AG04449 (cell line): ENCODE data around the gene ERC2.

Source experiments
- CTCF ChIA-PET: fragments of 350-600 bp; formaldehyde crosslinking; extraction: SDS; loops from one replicate; lab custom pipeline; 2021; ENCODE audit warnings: antibody characterized with exemption; lab: Yijun Ruan, JAX
- POLR2A ChIA-PET: fragments of 400-600, 350-600 bp; formaldehyde crosslinking; extraction: SDS; loops from one replicate; lab custom pipeline; 2020; ENCODE audit warnings: antibody characterized with exemption, inconsistent platforms; lab: Yijun Ruan, JAX
- DNase-seq: peaks from one replicate; pipeline ENCODE4 v3.0.0-alpha.2; 2010; ENCODE audit warnings: low read depth, low spot score
- H3K4me3 ChIP-seq: 2 replicates; pipeline ENCODE4 v1.5.1; 2011; ENCODE audit warnings: low read depth, mild to moderate bottlenecking, control low read depth, low read length
- CTCF ChIP-seq: IDR thresholded peaks from one replicate; pipeline ENCODE4 v1.5.1; 2011; ENCODE audit warnings: mild to moderate bottlenecking, moderate library complexity, low read length, control low read depth, inconsistent platforms; ENCODE audit not compliant: insufficient read depth; ENCODE audit errors: missing control alignments

The ERC2 gene

GRCh38 chr3:55823829-55824228, 644.4 kb downstream of the ERC2 start:
- CTCF ChIA-PET, result no interaction called here
- POLR2A ChIA-PET, result no interaction called here
- TF ChIP-seq CTCF, result no peak
- H3K4me3 ChIP-seq, result no peak overlapping the region
- DNase-seq, result no peak

- no peak for DNase-seq
- ChIA-PET POLR2A (no interaction called here), CTCF (no interaction called here)
- no peak overlapping the region for H3K4me3 ChIP-seq
- no peak for TF ChIP-seq CTCF
Measured at GRCh38 chr3:55823001-55823400, 645.3 kb downstream of the ERC2 start.

DNA sequence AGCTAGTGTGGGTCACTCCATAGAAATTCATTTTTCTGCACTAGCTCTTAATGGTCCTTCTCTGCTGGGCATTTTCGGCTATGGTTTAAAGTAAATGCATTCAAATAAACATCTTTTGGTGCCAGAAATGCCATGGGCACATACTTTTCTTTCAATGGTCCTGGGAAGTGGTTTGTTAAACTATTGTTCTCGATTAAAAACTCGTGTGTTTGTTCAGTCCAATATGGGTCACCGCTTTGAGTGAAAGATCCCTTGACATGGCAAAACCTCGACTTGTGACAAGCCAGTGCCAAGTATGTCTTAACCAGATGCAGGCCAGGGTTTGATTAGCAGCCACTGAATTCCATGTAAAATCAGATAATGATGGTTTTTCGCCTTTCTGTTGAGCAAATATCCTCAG, 649.3 kb downstream of the ERC2 start:
- CTCF ChIA-PET, result interaction anchor here (1.4 kb wide), 1 partner anchor 484 kb away, joined by 3 read pairs; no protein-coding TSS in a partner anchor
- TF ChIP-seq CTCF, result no peak
- POLR2A ChIA-PET, result no interaction called here
- no peak for DNase-seq
- no peak overlapping the region for H3K4me3 ChIP-seq

GRCh38 chr3:55818485-55818884, 649.8 kb downstream of the ERC2 start:
- no peak overlapping the region for H3K4me3 ChIP-seq
- POLR2A ChIA-PET, result no interaction called here
- DNase-seq, result no peak
- no peak for TF ChIP-seq CTCF
- CTCF ChIA-PET, result interaction anchor here (1.4 kb wide), 1 partner anchor 485 kb away, joined by 3 read pairs; no protein-coding TSS in a partner anchor

DNA sequence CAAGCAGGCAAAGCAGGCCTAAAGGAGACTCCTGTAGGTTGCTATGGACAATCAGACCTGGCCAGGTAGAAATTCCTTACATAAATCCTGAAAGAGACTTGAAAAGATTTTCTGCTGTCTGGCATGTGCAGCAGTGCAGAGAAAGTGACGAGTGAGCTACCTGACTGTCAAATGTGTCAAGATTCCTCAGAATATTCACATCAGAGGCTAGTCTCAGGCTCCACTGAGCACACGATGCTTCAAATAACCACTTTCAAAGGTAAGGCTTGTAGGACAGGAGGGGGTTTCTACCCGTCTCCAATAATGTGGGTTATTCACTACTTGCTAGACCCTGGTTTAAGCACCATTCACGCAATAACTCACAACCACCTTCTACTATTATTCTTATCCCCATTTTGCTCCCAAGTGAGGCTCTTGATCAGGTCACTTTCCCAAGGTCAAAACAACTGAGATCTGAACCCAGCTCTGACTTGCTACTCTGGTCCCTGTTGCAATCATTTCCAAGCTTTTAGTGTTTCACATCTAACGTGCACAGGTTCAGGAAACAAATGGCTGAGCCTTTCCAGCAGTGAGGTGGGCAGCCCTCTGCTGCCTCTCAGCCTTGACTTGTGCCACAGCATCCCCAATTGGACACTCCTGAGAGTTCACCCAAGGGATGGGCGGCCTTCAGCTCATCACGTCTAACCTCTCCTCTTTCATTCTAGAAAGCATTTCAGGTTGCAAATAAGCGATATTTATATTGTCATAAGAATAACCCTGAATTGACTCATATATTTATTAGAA, 651.3 kb downstream of the ERC2 start:
- H3K4me3 ChIP-seq, result no peak overlapping the region
- DNase-seq, result no peak
- ChIA-PET POLR2A (no interaction called here), CTCF (no interaction called here)
- TF ChIP-seq CTCF, result no peak

- ChIA-PET CTCF (no interaction called here), POLR2A (no interaction called here)
- TF ChIP-seq CTCF, result no peak
- no peak overlapping the region for H3K4me3 ChIP-seq
- DNase-seq, result no peak
Measured at GRCh38 chr3:55815262-55815661, 653.0 kb downstream of the ERC2 start.
